Cortex of kidney (tissue), 1 donor: ENCODE data around the gene NUP54.

Source experiments
- DNase-seq: peaks from one replicate; lab custom pipeline; 2025; lab: John Stamatoyannopoulos, UW

NUP54 gene

GRCh38 chr4:76148142-76148865 is at the start of gene NUP54:
NUP54 (minus strand) TSS chr4:76148397; CDS start chr4:76148374, 23 bp downstream.
- peak; percentile 16 for DNase-seq

- DNase-seq = no peak
Measured at GRCh38 chr4:76197031-76197743, 49.0 kb upstream of the NUP54 start.

GRCh38 chr4:76196376-76196775 is 48.2 kb upstream of the NUP54 start:
- no peak for DNase-seq

- DNase-seq = no peak
Measured at GRCh38 chr4:76195326-76195725, 47.1 kb upstream of the NUP54 start.

- no peak for DNase-seq
Measured at GRCh38 chr4:76194325-76194724, 46.1 kb upstream of the NUP54 start.

- no peak for DNase-seq
Measured at GRCh38 chr4:76192236-76192635, 44.0 kb upstream of the NUP54 start.

GRCh38 chr4:76188557-76188956 is 40.4 kb upstream of the NUP54 start:
- DNase-seq = no peak

GRCh38 chr4:76188149-76188548 is 40.0 kb upstream of the NUP54 start:
- DNase-seq = no peak

GRCh38 chr4:76187152-76187551 is 39.0 kb upstream of the NUP54 start:
- no peak for DNase-seq

GRCh38 chr4:76182463-76182862 is 34.3 kb upstream of the NUP54 start:
- no peak for DNase-seq

- DNase-seq = no peak
Measured at GRCh38 chr4:76179398-76180318, 31.5 kb upstream of the NUP54 start.

- DNase-seq = no peak
Measured at GRCh38 chr4:76178296-76178695, 30.1 kb upstream of the NUP54 start.

GRCh38 chr4:76177709-76178108 is 29.5 kb upstream of the NUP54 start:
- DNase-seq = no peak

GRCh38 chr4:76175336-76175735 is 27.1 kb upstream of the NUP54 start:
- no peak for DNase-seq

- no peak for DNase-seq
Measured at GRCh38 chr4:76174216-76174615, 26.0 kb upstream of the NUP54 start.

- DNase-seq = no peak
Measured at GRCh38 chr4:76168688-76169087, 20.5 kb upstream of the NUP54 start.

GRCh38 chr4:76166480-76166879 is 18.3 kb upstream of the NUP54 start:
- no peak for DNase-seq

GRCh38 chr4:76160355-76160754 is 12.2 kb upstream of the NUP54 start:
- no peak for DNase-seq

- DNase-seq = no peak
Measured at GRCh38 chr4:76156635-76157034, 8.4 kb upstream of the NUP54 start.

- no peak for DNase-seq
Measured at GRCh38 chr4:76155979-76156378, 7.8 kb upstream of the NUP54 start.

- DNase-seq = no peak
Measured at GRCh38 chr4:76153356-76153755, 5.2 kb upstream of the NUP54 start.

GRCh38 chr4:76147454-76148141 is 599 bp downstream of the NUP54 start:
- DNase-seq = no peak
